HEK293T (cell line): ENCODE measurements around the gene SPTLC3.

Source experiments
- ARNT ChIP-seq: fragments of 450-650 bp; IDR thresholded peaks from 2 replicates; pipeline ENCODE4 v1.6.1; 2017; ENCODE audit warnings: mild to moderate bottlenecking
- BHLHE40 ChIP-seq: fragments of 450-650 bp; IDR thresholded peaks from 2 replicates; pipeline ENCODE4 v1.6.1; 2016; ENCODE audit warnings: mild to moderate bottlenecking, moderate library complexity, borderline replicate concordance
- ELF4 ChIP-seq: fragments of 450-650 bp; IDR thresholded peaks from 2 replicates; pipeline ENCODE4 v1.6.1; 2017; ENCODE audit warnings: antibody characterized with exemption
- FOXA1 ChIP-seq: fragments of 450-650 bp; IDR thresholded peaks from 2 replicates; pipeline ENCODE4 v1.6.1; 2016; ENCODE audit warnings: mild to moderate bottlenecking
- FOXM1 ChIP-seq: fragments of 450-650 bp; IDR thresholded peaks from 2 replicates; pipeline ENCODE4 v1.6.1; 2017; ENCODE audit warnings: mild to moderate bottlenecking, borderline replicate concordance
- L3MBTL2 ChIP-seq: fragments of 450-650 bp; conservative IDR thresholded peaks from 2 replicates; pipeline ENCODE4 v1.6.1; 2016; ENCODE audit warnings: mild to moderate bottlenecking
- LEF1 ChIP-seq: fragments of 450-650 bp; IDR thresholded peaks from 2 replicates; pipeline ENCODE4 v1.6.1; 2017; ENCODE audit warnings: mild to moderate bottlenecking, borderline replicate concordance
- NFRKB ChIP-seq: fragments of 450-650 bp; IDR thresholded peaks from 2 replicates; pipeline ENCODE4 v1.6.1; 2016; ENCODE audit warnings: mild to moderate bottlenecking, moderate library complexity
- SP1 ChIP-seq: fragments of 450-650 bp; IDR thresholded peaks from 2 replicates; pipeline ENCODE4 v1.6.1; 2017
- TARDBP ChIP-seq: fragments of 450-650 bp; IDR thresholded peaks from 2 replicates; pipeline ENCODE4 v1.6.1; 2016
- TF ChIP-seq, protein P1 (sequence below): fragments of 450-650 bp; IDR thresholded peaks from 2 replicates; pipeline ENCODE4 v1.6.1; 2016

DNA sequence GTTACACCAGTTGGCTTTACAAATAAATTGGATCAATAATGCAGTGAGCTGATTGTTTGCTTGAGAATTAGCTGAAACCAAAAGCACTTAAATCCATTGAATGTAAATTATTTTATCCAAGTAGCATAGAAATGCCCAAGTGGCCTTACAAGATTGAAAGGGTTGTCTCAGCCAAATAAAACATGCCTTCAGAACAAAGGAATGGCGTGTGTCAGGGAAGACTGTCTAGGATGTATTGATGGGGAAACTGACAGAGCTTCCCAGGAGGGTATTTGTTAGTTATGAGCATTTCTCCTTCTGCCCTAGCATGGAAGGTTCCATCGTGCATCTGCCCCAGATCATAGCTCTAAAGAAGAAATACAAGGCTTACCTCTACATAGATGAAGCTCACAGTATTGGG, 108.4 kb downstream of the SPTLC3 start:
- TF ChIP-seq BHLHE40 (no peak), L3MBTL2 (no peak), LEF1 (no peak), SP1 (no peak), NFRKB (no peak), FOXA1 (no peak), ELF4 (no peak), FOXM1 (no peak), TARDBP (no peak), ARNT (no peak)
- TF ChIP-seq, protein P1, sequence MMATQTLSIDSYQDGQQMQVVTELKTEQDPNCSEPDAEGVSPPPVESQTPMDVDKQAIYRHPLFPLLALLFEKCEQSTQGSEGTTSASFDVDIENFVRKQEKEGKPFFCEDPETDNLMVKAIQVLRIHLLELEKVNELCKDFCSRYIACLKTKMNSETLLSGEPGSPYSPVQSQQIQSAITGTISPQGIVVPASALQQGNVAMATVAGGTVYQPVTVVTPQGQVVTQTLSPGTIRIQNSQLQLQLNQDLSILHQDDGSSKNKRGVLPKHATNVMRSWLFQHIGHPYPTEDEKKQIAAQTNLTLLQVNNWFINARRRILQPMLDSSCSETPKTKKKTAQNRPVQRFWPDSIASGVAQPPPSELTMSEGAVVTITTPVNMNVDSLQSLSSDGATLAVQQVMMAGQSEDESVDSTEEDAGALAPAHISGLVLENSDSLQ, result no peak
